NCI-H1092 (cell line): ENCODE measurements around the gene KRT27.
A peak's percentile ranks its signal among the peaks of the same experiment; 100 is the strongest.

Source experiments
- DNase-seq: peaks from one replicate; lab custom pipeline; 2025; lab: John Stamatoyannopoulos, UW

The KRT27 gene

DNA sequence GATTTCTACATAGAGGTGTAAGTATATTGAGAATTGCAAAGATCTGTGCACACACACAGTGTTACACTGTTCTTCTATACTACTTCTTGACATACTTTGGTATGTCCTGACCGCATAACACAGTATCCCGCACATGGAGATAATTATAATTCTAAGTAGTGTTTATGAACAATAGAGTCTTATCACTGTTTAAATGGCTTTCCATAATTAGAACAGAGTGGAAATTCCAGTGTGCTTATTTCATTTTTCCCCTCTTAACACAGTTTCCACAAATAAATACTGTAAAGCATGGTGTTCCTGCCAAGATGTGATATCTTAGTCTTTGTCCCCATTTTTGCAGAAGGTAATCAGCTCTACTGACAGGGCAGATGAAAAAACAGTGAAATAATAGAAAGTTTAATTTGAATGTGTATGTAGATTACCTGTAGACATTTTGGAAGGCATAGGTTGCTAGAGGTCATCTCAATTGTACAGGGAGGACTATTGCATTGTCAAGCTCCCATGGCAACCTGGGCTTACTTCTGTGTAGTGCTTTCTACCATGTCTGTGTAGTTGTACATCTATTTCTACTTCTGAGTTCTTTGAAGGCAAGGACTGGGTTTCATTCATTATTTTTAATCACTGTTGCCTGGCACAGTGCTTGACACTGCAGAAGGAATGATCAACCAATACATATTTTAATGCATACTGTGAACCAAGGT lies 27.5 kb upstream of the KRT27 start:
- DNase-seq: no peak

DNA sequence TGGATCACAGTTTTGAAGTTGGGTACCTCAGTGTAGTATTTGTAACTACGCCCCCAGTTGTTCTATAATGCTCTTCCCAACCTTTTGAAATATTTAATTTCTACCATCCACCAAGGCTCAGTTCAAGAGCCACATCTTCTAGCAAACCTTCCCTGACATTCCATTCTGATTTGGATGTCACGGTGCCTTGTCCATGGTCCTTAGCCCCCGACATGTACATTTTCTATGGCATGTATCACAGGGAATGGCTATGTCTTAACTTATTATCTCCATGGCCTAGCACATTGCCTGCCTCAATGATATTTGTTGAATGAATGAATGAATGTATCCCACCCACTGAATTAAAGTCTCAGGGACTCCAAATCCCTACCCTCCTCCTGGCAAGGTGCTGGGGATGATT lies 23.8 kb upstream of the KRT27 start:
- DNase-seq: no peak

DNA sequence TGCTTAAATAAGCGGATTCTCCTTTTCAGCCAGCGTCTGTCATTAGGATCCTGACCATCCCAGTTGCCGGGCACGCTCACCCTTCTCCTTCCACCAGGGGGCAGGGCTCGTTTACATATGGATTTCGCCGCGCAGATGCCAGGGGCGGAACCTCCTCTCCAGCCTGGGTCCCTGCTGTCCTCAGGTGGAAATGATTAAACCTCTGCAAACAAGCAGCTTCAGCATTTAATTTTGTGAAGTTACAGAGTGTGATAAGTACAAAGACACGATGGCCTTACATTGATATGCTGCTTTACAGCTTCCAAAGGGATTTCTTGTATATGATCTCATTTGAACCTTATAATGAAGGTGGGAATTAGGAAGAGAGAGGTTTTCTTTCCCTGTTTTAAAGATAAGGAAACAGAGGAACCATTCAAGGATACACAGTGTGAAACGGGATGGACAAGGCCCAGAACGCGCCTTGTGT lies 21.3 kb upstream of the KRT27 start:
- peak; percentile 72 for DNase-seq

GRCh38 chr17:40801157-40801556 lies 18.8 kb upstream of the KRT27 start:
- no peak for DNase-seq

GRCh38 chr17:40800381-40800780 lies 18.0 kb upstream of the KRT27 start:
- no peak for DNase-seq

- no peak for DNase-seq
Observed at GRCh38 chr17:40799859-40800258, 17.5 kb upstream of the KRT27 start, which contains the start of gene KRT28. Gene KRT28 (minus strand): TSS chr17:40799959. CDS start chr17:40799893, 66 bp downstream.

GRCh38 chr17:40796846-40797245 lies 14.5 kb upstream of the KRT27 start:
- DNase-seq: no peak

- DNase-seq: no peak
Observed at GRCh38 chr17:40795019-40795667, 12.8 kb upstream of the KRT27 start.

DNA sequence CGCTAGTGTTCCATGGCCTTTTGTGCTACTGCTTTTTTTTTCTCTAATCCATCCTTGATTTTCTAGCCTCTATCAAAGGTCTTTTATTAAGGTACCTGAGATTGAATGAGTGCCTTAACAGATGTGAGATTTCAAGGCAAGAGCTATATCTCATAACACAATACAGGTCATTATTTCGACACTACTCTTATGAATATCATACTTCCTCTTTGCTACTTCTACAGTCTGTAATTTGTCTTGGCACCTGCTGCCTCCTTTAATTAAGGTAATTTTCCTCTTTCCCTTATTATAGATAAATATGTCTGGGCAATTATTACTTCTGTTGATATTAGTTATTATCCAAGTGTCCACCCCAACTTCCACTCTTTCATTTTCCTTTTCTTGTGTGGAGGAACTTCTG lies 12.1 kb upstream of the KRT27 start:
- no peak for DNase-seq

GRCh38 chr17:40793832-40794231 lies 11.5 kb upstream of the KRT27 start:
- no peak for DNase-seq

DNA sequence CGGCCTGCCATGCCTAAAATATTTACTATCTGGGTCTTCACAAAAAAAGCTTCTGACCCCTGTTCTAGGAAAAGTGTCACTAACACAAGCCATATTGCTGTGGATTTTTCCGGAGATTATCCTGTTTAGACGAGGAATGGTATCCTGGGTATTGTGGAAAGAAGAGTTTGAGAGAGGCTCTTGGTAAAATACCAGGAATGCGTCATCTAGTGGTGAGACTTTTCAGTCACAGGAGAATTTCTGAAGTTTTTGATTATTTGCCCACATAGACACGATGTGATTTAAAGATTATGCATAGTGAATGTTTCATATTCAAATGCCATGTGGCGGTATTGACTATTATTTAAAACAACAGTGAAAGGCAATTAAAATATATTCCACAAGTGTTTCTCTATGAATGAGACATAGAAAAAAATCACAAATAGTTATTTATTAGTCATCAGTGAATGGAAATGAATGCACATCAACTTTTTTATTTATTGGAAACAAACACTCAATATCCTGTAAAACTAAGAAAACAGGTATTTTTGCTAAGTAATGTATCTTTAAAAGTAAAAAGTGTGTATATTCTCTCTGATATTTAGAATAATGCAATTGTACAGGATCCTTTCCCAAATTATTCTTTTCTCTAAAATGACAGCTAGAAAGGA lies 9.6 kb upstream of the KRT27 start:
- no peak for DNase-seq

DNA sequence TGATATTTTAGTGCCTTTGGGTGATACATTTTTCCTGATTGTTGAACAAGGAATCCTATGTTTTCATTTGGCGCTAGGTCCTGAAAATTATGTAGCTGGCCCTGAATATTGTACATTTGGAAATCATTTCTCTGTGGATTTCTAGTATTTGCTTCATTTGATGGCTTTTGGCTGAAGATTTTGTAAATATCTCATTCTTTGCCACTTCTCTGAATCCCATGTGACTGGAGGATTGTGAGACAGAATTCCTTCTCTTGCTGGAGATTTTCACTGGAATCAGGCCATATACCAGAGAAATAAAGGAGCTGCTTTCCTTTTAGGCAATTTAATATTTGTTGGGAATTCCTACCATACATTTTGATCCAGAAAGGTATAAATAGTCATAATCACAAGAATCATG lies 8.8 kb upstream of the KRT27 start:
- DNase-seq: no peak

DNA sequence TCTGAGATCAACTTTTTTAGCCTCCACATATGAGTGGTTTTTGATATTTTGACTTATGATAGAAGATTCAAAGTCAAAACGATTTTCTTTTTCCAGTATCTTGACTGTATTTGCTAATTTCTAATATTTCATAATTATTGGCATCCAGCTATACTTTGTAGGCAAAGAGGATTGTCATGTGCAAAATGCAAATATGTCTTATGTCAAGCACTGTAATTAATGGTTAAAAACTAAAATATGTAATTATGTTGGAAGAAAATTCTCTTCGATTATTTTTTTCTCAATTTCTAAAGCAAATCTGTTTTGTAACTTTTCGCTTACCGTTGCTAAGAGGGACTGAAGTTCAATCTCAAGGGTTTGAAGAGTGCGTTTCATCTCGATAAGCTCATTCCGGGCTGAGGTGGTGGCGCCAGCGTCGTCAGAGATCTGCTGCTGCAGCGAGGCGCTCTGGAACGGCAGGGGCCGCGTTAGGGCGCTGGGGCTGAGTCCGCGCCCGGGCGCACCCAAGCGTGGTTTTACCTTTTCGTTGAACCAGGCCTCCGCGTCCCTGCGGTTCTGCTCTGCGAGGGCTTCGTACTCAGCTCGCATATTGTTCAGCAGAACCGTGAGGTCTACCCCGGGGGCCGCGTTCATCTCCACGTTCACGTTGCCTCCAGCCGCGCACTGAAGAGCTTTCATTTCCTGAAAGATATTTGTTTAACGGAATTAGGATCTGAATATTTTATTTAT lies 3.0 kb downstream of the KRT27 start:
- no peak for DNase-seq

GRCh38 chr17:40778461-40778860 lies 3.9 kb downstream of the KRT27 start:
- DNase-seq: no peak

GRCh38 chr17:40777971-40778370 lies 4.4 kb downstream of the KRT27 start:
- no peak for DNase-seq

DNA sequence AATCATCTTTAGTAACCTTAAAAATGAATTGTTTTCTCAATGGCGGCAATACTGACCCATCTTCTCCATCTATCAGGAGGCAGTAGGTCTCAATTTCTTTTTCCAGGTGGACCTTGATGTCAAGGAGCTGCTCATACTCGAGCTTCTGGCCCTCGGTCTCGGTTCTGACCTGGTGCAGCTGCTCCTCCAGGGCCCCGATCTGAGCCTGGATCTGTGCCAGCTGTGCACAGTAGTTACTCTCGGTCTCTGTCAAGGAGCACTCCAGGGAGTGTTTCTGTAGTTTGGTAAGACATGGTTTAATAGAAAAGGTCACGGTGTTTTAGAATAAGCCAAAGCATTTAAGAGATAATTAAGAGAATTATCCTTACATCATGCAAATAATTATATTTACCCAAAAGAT lies 4.9 kb downstream of the KRT27 start:
- no peak for DNase-seq

DNA sequence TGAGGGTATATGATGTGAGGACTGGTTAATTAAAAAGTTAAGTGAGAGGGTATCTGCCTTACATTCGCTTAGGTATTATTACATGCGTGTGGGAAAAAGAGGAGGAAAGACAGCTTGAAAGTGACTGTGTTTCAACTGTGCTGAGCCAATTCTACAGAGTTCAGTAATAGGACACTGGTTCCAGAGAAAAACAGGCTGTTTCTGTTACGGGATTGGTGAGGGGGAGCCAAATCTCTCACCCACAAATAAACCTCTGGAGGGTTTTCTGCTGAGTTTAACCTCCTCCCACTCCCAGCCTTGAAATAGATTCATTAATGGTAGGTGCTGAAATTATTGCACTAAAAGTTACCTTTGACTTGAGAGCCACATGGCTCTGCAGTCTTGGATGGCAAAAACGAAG lies 6.4 kb downstream of the KRT27 start:
- no peak for DNase-seq

GRCh38 chr17:40772101-40772500 lies 10.2 kb downstream of the KRT27 start, which contains the start of gene KRT26:
Gene KRT26 (minus strand): TSS chr17:40772201. CDS start chr17:40772113, 88 bp downstream.
- DNase-seq: no peak

DNA sequence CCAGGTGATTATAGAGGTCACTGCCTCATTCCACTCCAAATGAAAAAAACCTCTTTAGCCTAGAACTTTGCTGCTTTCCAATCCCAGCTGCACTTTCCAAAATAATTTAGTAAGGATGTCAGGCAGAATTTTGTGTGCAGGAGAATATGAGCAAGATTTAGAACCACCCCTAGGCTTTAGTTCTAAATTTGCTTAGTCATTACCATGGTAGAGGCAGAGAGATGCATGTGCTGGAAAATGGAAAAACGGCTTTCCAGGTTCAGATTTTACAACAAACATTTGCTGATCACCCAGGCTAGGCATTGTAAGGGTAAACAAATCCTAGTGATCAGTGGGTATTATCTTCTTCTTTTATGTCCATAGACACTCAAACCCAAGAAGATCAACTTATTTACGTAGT lies 16.7 kb downstream of the KRT27 start:
- no peak for DNase-seq

DNA sequence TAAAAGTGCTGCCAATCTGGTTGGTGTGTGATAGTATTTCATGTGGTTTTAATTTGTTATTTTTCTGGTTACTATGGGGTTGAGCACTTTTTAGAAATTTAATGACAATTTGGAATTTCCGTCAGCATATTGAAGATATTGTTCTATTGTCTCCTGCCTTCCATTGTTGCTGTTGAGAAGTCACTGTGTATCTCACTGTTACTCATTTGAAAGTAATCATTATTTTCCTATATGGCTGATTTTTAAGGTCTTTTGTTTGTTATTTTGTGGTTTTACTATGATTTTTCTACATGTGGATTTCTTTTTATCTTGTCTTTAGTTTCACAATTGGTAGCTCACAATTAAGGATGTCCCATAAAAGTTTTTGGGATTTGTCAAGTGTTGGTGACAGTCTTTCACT lies 18.6 kb downstream of the KRT27 start:
- DNase-seq: no peak

GRCh38 chr17:40760105-40761016 lies 22.0 kb downstream of the KRT27 start:
- no peak for DNase-seq
